GM19238 (cell line): ENCODE results near the gene IL27RA.

Experiments used
- DNase-seq: peaks from one replicate; pipeline ENCODE4 v3.0.0; 2011; ENCODE audit warnings: low spot score; ENCODE audit not compliant: insufficient read length

The IL27RA gene

GRCh38 chr19:14085309-14085995, 53.9 kb downstream of the IL27RA start, which contains the start of gene C19orf67:
Gene C19orf67, minus strand, starts transcription at chr19:14085783. Its CDS starts 156 bp downstream, at chr19:14085627.
- no peak for DNase-seq

- DNase-seq, result no peak
These were observed 54.5 kb downstream of the IL27RA start for GRCh38 chr19:14086098-14086497.

GRCh38 chr19:14088634-14089411, 57.3 kb downstream of the IL27RA start:
- DNase-seq, result no peak

- DNase-seq, result no peak
These were observed 57.8 kb downstream of the IL27RA start for GRCh38 chr19:14089412-14089661.

- peak; percentile 69 for DNase-seq
These were observed 58.3 kb downstream of the IL27RA start for GRCh38 chr19:14089662-14090508.

- peak; percentile 87 for DNase-seq
These were observed 59.0 kb downstream of the IL27RA start, which contains the start of gene SAMD1 for GRCh38 chr19:14090509-14091080. Gene SAMD1, minus strand, starts transcription at chr19:14090751.

GRCh38 chr19:14091081-14091812, 59.7 kb downstream of the IL27RA start:
- peak; percentile 84 for DNase-seq

GRCh38 chr19:14091813-14092462, 60.4 kb downstream of the IL27RA start:
- DNase-seq, result peak; percentile 69

- no peak for DNase-seq
These were observed 61.7 kb downstream of the IL27RA start for GRCh38 chr19:14093117-14093823.

- no peak for DNase-seq
These were observed 63.3 kb downstream of the IL27RA start for GRCh38 chr19:14094854-14095253.

GRCh38 chr19:14096272-14096992, 64.9 kb downstream of the IL27RA start:
- no peak for DNase-seq

GRCh38 chr19:14097532-14098151, 66.1 kb downstream of the IL27RA start:
- DNase-seq, result no peak

- DNase-seq, result no peak
These were observed 69.5 kb downstream of the IL27RA start for GRCh38 chr19:14101003-14101545.

- DNase-seq, result no peak
These were observed 70.6 kb downstream of the IL27RA start for GRCh38 chr19:14102102-14102696.

GRCh38 chr19:14102756-14103155, 71.2 kb downstream of the IL27RA start:
- DNase-seq, result no peak
